RPMI8226 (cell line): ENCODE data around the gene CFAP126.
"Not testable (repeated sequence)": the region's sequence is repeated elsewhere in the genome, so short reads cannot be mapped to it uniquely, and the experiment has no call there.

Source experiments
- DNase-seq: peaks from one replicate; pipeline ENCODE4 v3.0.0-alpha.2; 2015

CFAP126 gene

GRCh38 chr1:161367684-161368400, at the start of gene CFAP126:
TSS of gene CFAP126 (minus strand) at chr1:161367876. CDS start at chr1:161367868, 8 bp downstream.
- peak; percentile 65 for DNase-seq

GRCh38 chr1:161413050-161413449, 45.4 kb upstream of the CFAP126 start:
- not testable (repeated sequence) for DNase-seq

GRCh38 chr1:161410636-161410970, 42.9 kb upstream of the CFAP126 start:
- not testable (repeated sequence) for DNase-seq

GRCh38 chr1:161409848-161410635, 42.4 kb upstream of the CFAP126 start:
- DNase-seq = peak; percentile 47

GRCh38 chr1:161408429-161409052, 40.9 kb upstream of the CFAP126 start:
- DNase-seq = no peak

GRCh38 chr1:161407451-161407985, 39.8 kb upstream of the CFAP126 start:
- no peak for DNase-seq

- not testable (repeated sequence) for DNase-seq
Observed at GRCh38 chr1:161406551-161406950, 38.9 kb upstream of the CFAP126 start.

- DNase-seq = no peak
Observed at GRCh38 chr1:161404051-161404597, 36.4 kb upstream of the CFAP126 start.

GRCh38 chr1:161402446-161402845, 34.8 kb upstream of the CFAP126 start:
- DNase-seq = no peak

- peak; percentile 93 for DNase-seq
Observed at GRCh38 chr1:161399257-161399998, 31.8 kb upstream of the CFAP126 start.

GRCh38 chr1:161398900-161399256, 31.2 kb upstream of the CFAP126 start:
- no peak for DNase-seq

GRCh38 chr1:161397038-161397437, 29.4 kb upstream of the CFAP126 start:
- DNase-seq = not testable (repeated sequence)

GRCh38 chr1:161393151-161393550, 25.5 kb upstream of the CFAP126 start:
- DNase-seq = no peak

- no peak for DNase-seq
Observed at GRCh38 chr1:161391611-161392010, 23.9 kb upstream of the CFAP126 start.

- DNase-seq = not testable (repeated sequence)
Observed at GRCh38 chr1:161391136-161391535, 23.5 kb upstream of the CFAP126 start.

GRCh38 chr1:161390559-161390858, 22.8 kb upstream of the CFAP126 start:
- DNase-seq = no peak

- DNase-seq = peak; percentile 95
Observed at GRCh38 chr1:161389691-161390558, 22.2 kb upstream of the CFAP126 start.

- not testable (repeated sequence) for DNase-seq
Observed at GRCh38 chr1:161389158-161389557, 21.5 kb upstream of the CFAP126 start.

GRCh38 chr1:161388639-161389038, 21.0 kb upstream of the CFAP126 start:
- DNase-seq = no peak

- peak; percentile 56 for DNase-seq
Observed at GRCh38 chr1:161382214-161383019, 14.7 kb upstream of the CFAP126 start.

- no peak for DNase-seq
Observed at GRCh38 chr1:161381707-161382106, 14.0 kb upstream of the CFAP126 start.
